GM18861 (cell line): ENCODE measurements around the gene PERCC1.

Experiments
- ATAC-seq: cut with Tn5 transposase; IDR thresholded peaks from one replicate; pipeline ENCODE4 v1.9.1; 2021; ENCODE audit not compliant: unreplicated experiment

PERCC1 gene

GRCh38 chr16:1448536-1449116 lies 17.7 kb downstream of the PERCC1 start:
- no peak for ATAC-seq

- no peak for ATAC-seq
Observed at GRCh38 chr16:1449201-1449788, 18.4 kb downstream of the PERCC1 start.

- ATAC-seq: no peak
Observed at GRCh38 chr16:1450218-1450617, 19.3 kb downstream of the PERCC1 start.

- no peak for ATAC-seq
Observed at GRCh38 chr16:1450841-1451240, 20.0 kb downstream of the PERCC1 start.

- ATAC-seq: no peak
Observed at GRCh38 chr16:1451702-1452392, 21.0 kb downstream of the PERCC1 start.

GRCh38 chr16:1452530-1452929 lies 21.7 kb downstream of the PERCC1 start:
- no peak for ATAC-seq

- no peak for ATAC-seq
Observed at GRCh38 chr16:1453316-1453715, 22.4 kb downstream of the PERCC1 start.

- ATAC-seq: no peak
Observed at GRCh38 chr16:1454561-1454960, 23.7 kb downstream of the PERCC1 start.

GRCh38 chr16:1455190-1456171 lies 24.6 kb downstream of the PERCC1 start:
- ATAC-seq: no peak

GRCh38 chr16:1456951-1457350 lies 26.1 kb downstream of the PERCC1 start:
- ATAC-seq: no peak

GRCh38 chr16:1457489-1458245 lies 26.8 kb downstream of the PERCC1 start:
- ATAC-seq: no peak

- no peak for ATAC-seq
Observed at GRCh38 chr16:1458336-1458976, 27.6 kb downstream of the PERCC1 start.

GRCh38 chr16:1458977-1459341 lies 28.1 kb downstream of the PERCC1 start:
- no peak for ATAC-seq

GRCh38 chr16:1459967-1460366 lies 29.1 kb downstream of the PERCC1 start:
- ATAC-seq: no peak

GRCh38 chr16:1460602-1461138 lies 29.8 kb downstream of the PERCC1 start:
- no peak for ATAC-seq

GRCh38 chr16:1461146-1461545 lies 30.3 kb downstream of the PERCC1 start:
- no peak for ATAC-seq

- no peak for ATAC-seq
Observed at GRCh38 chr16:1464196-1464893, 33.5 kb downstream of the PERCC1 start.

- ATAC-seq: no peak
Observed at GRCh38 chr16:1464894-1465566, 34.2 kb downstream of the PERCC1 start.

- ATAC-seq: no peak
Observed at GRCh38 chr16:1465567-1465915, 34.7 kb downstream of the PERCC1 start.
